Urinary bladder (tissue), 4 donors: Measurements from ENCODE around the gene CD101. TPM values are rescaled to one million over a fixed set of nuclear protein-coding genes. Genes with fewer than 3 reads are reported as not detected.

Experiments used
- DNase-seq: peaks from one replicate; pipeline ENCODE4 v3.0.0-alpha.2; 2015; ENCODE audit errors: extremely low spot score
- H3K27ac ChIP-seq: one replicate; pipeline ENCODE4 v1.5.1; 2013; ENCODE audit warnings: low read depth, mild to moderate bottlenecking, moderate library complexity
- H3K36me3 ChIP-seq: one replicate; pipeline ENCODE4 v1.6.1; 2013; ENCODE audit warnings: mild to moderate bottlenecking, moderate library complexity; ENCODE audit not compliant: insufficient read depth
- H3K4me1 ChIP-seq: one replicate; pipeline ENCODE4 v1.6.1; 2013; ENCODE audit warnings: mild to moderate bottlenecking, moderate library complexity; ENCODE audit not compliant: insufficient read depth
- H3K4me3 ChIP-seq: one replicate; pipeline ENCODE4 v1.5.1; 2013; ENCODE audit warnings: low read depth, low read length
- WGBS: extraction: QIAGEN DNeasy Blood & Tissue Kit; methylation state at CpG from one replicate; pipeline ENCODE4 v1.1.7; 2013; 5-methylcytosine and 5-hydroxymethylcytosine counted together
- polyA plus RNA-seq: library from polyadenylated mRNA; stranded (reverse); fragments of 200-250 nt; gene quantifications from one replicate; pipeline ENCODE4 v1.2.3, GENCODE V29; 2013
- total RNA-seq: library from RNA; depleted of rRNA; stranded (reverse); fragments of >200 nt; gene quantifications from one replicate; pipeline ENCODE4 v1.2.3, GENCODE V29; 2014
- donor health status: healthy with polysubstance abuse.
- donor health status: healthy.

The CD101 gene
- total RNA-seq (1.0 TPM), polyA plus RNA-seq (1.3 TPM)

GRCh38 chr1:117001254-117001927 is at the start of gene CD101:
Gene CD101 (plus strand): TSS chr1:117001760. CDS start chr1:117001818, 58 bp downstream.
- DNase-seq: no peak
- Histone ChIP-seq H3K4me3 (no peak within 1 kb of the TSS), H3K27ac (no peak within 1 kb of the TSS), H3K36me3 (no peaks in the 10 kb centered on the region), H3K4me1 (no peaks in the 10 kb centered on the region)
- 85% methylated on average over 3 of the region's 3 CpGs for WGBS

- no peaks in the 10 kb centered on the region for H3K36me3 ChIP-seq
- DNase-seq: no peak
- 96% methylated on average over 2 of the region's 2 CpGs for WGBS
- no peak overlapping the region for H3K27ac ChIP-seq
- no peaks in the 10 kb centered on the region for H3K4me1 ChIP-seq
- H3K4me3 ChIP-seq: no peak overlapping the region
These were observed 48.8 kb upstream of the CD101 start for GRCh38 chr1:116952738-116953275.

- 24% methylated on average over 3 of the region's 3 CpGs for WGBS
- no peak for DNase-seq
- Histone ChIP-seq H3K27ac (no peak overlapping the region), H3K36me3 (no peaks in the 10 kb centered on the region), H3K4me1 (no peaks in the 10 kb centered on the region), H3K4me3 (no peak overlapping the region)
These were observed 47.1 kb upstream of the CD101 start for GRCh38 chr1:116954440-116954839.

- no peaks in the 10 kb centered on the region for H3K4me1 ChIP-seq
- no peaks in the 10 kb centered on the region for H3K36me3 ChIP-seq
- WGBS: 97% methylated on average over 7 of the region's 7 CpGs
- DNase-seq: no peak
- H3K4me3 ChIP-seq: no peak overlapping the region
- no peak overlapping the region for H3K27ac ChIP-seq
These were observed 45.2 kb upstream of the CD101 start for GRCh38 chr1:116956378-116956777.

GRCh38 chr1:116957646-116958045 is 43.9 kb upstream of the CD101 start:
- 81% methylated on average over 4 of the region's 4 CpGs for WGBS
- no peak overlapping the region for H3K4me3 ChIP-seq
- no peaks in the 10 kb centered on the region for H3K36me3 ChIP-seq
- H3K4me1 ChIP-seq: no peaks in the 10 kb centered on the region
- DNase-seq: no peak
- no peak overlapping the region for H3K27ac ChIP-seq

GRCh38 chr1:116958110-116958509 is 43.5 kb upstream of the CD101 start:
- DNase-seq: no peak
- Histone ChIP-seq H3K4me1 (no peaks in the 10 kb centered on the region), H3K4me3 (no peak overlapping the region), H3K27ac (no peak overlapping the region), H3K36me3 (no peaks in the 10 kb centered on the region)
- WGBS: 82% methylated on average over 4 of the region's 4 CpGs

- H3K27ac ChIP-seq: no peak overlapping the region
- H3K4me3 ChIP-seq: no peak overlapping the region
- H3K4me1 ChIP-seq: no peaks in the 10 kb centered on the region
- DNase-seq: no peak
- 80% methylated on average over 2 of the region's 2 CpGs for WGBS
- no peaks in the 10 kb centered on the region for H3K36me3 ChIP-seq
These were observed 42.6 kb upstream of the CD101 start for GRCh38 chr1:116958977-116959376.

- no peaks in the 10 kb centered on the region for H3K4me1 ChIP-seq
- WGBS: 98% methylated on average over 6 of the region's 6 CpGs
- no peak overlapping the region for H3K27ac ChIP-seq
- H3K36me3 ChIP-seq: no peaks in the 10 kb centered on the region
- H3K4me3 ChIP-seq: no peak overlapping the region
- DNase-seq: no peak
These were observed 40.0 kb upstream of the CD101 start for GRCh38 chr1:116961606-116962005.

- no peaks in the 10 kb centered on the region for H3K36me3 ChIP-seq
- no peak overlapping the region for H3K4me3 ChIP-seq
- 85% methylated on average over 4 of the region's 4 CpGs for WGBS
- no peak for DNase-seq
- H3K4me1 ChIP-seq: no peaks in the 10 kb centered on the region
- no peak overlapping the region for H3K27ac ChIP-seq
These were observed 38.4 kb upstream of the CD101 start for GRCh38 chr1:116962987-116963639.

- no peak for DNase-seq
- Histone ChIP-seq H3K4me3 (no peak overlapping the region), H3K36me3 (no peaks in the 10 kb centered on the region), H3K4me1 (no peaks in the 10 kb centered on the region), H3K27ac (no peak overlapping the region)
- WGBS: 94% methylated on average over 11 of the region's 11 CpGs
These were observed 34.8 kb upstream of the CD101 start for GRCh38 chr1:116966791-116967190.

GRCh38 chr1:116968724-116969123 is 32.8 kb upstream of the CD101 start:
- 95% methylated on average over 3 of the region's 3 CpGs for WGBS
- no peak for DNase-seq
- Histone ChIP-seq H3K27ac (no peak overlapping the region), H3K36me3 (no peaks in the 10 kb centered on the region), H3K4me1 (no peaks in the 10 kb centered on the region), H3K4me3 (no peak overlapping the region)

GRCh38 chr1:116971258-116971860 is 30.2 kb upstream of the CD101 start:
- Histone ChIP-seq H3K4me1 (no peaks in the 10 kb centered on the region), H3K27ac (no peak overlapping the region), H3K36me3 (peaks cover 3% of the 10 kb centered on the region), H3K4me3 (no peak overlapping the region)
- no peak for DNase-seq
- WGBS: 64% methylated on average over 4 of the region's 4 CpGs

GRCh38 chr1:116971965-116972673 is 29.4 kb upstream of the CD101 start:
- WGBS: 85% methylated on average over 6 of the region's 6 CpGs

More at GRCh38 chr1:116971965-116972673, 29.4 kb upstream of the CD101 start:
- Histone ChIP-seq H3K36me3 (peaks cover 3% of the 10 kb centered on the region), H3K4me3 (no peak overlapping the region), H3K4me1 (no peaks in the 10 kb centered on the region), H3K27ac (no peak overlapping the region)
- no peak for DNase-seq
